IMR-90 (cell line): ENCODE measurements around the gene NEAT1. TPM values are rescaled to one million over a fixed set of nuclear protein-coding genes. Genes with fewer than 3 reads are reported as not detected.

Experiments used
- ATAC-seq: fragments of 200-7000 bp; cut with Tn5 transposase; 2 replicates; pipeline ENCODE4 v1.9.1; 2020; ENCODE audit warnings: low read depth, mild to moderate bottlenecking, moderate library complexity
- BruUV-seq: library from RNA; stranded (reverse); fragments of 400-500 nt; replicated peaks from 2 replicates; lab custom pipeline; 2021; lab: Mats Ljungman, UMichigan
- CTCF ChIA-PET: fragments of 300-600 bp; formaldehyde crosslinking; extraction: SDS; loops from one replicate; lab custom pipeline; 2021; ENCODE audit warnings: antibody characterized with exemption; lab: Yijun Ruan, JAX
- POLR2A ChIA-PET: fragments of 300-600 bp; sonication (Branson Sonifier 250); formaldehyde crosslinking; loops from one replicate; lab custom pipeline; 2022; ENCODE audit warnings: antibody characterized with exemption; ENCODE audit not compliant: unreplicated experiment; lab: Charles Lee
- DNase-seq: peaks from one replicate; pipeline ENCODE4 v3.0.0; 2013
- H2AFZ ChIP-seq: replicated peaks from 2 replicates; pipeline ENCODE3; 2013; ENCODE audit warnings: low read length, mild to moderate bottlenecking; ENCODE audit not compliant: poor library complexity
- H2AK5ac ChIP-seq: 2 replicates; pipeline ENCODE4 v1.6.1; 2013; ENCODE audit warnings: low read depth, low read length, inconsistent platforms
- H2AK9ac ChIP-seq: replicated peaks from 2 replicates; pipeline ENCODE3; 2013; ENCODE audit warnings: mild to moderate bottlenecking, low read depth, low read length, moderate library complexity; ENCODE audit not compliant: poor library complexity
- H2BK120ac ChIP-seq: 2 replicates; pipeline ENCODE4 v1.6.1; 2013; ENCODE audit warnings: low read depth, low read length, inconsistent platforms
- H2BK15ac ChIP-seq: 3 replicates; pipeline ENCODE4 v1.6.1; 2013; ENCODE audit warnings: low read depth, low read length, inconsistent platforms
- H2BK20ac ChIP-seq: 2 replicates; pipeline ENCODE4 v1.6.1; 2013; ENCODE audit warnings: low read depth, mild to moderate bottlenecking, inconsistent platforms, low read length, moderate library complexity
- H2BK5ac ChIP-seq: 2 replicates; pipeline ENCODE4 v1.6.1; 2013; ENCODE audit warnings: mild to moderate bottlenecking, low read depth, low read length, inconsistent platforms; ENCODE audit not compliant: poor library complexity, severe bottlenecking
- H3K14ac ChIP-seq: replicated peaks from 2 replicates; pipeline ENCODE4 v1.6.1; 2013; ENCODE audit warnings: low read depth, low read length, inconsistent platforms
- H3K18ac ChIP-seq: 2 replicates; pipeline ENCODE4 v1.6.1; 2013; ENCODE audit warnings: low read depth, low read length, control low read depth
- H3K23ac ChIP-seq: 2 replicates; pipeline ENCODE4 v1.6.1; 2013; ENCODE audit warnings: low read depth, low read length, inconsistent platforms
- H3K27ac ChIP-seq: 2 replicates; pipeline ENCODE4 v1.5.1; 2013; ENCODE audit warnings: mild to moderate bottlenecking, control low read depth, low read length; ENCODE audit not compliant: insufficient read depth
- H3K27me3 ChIP-seq: 2 replicates; pipeline ENCODE4 v1.6.1; 2013; ENCODE audit warnings: low read length; ENCODE audit not compliant: control insufficient read depth, insufficient read depth
- H3K36me3 ChIP-seq: 2 replicates; pipeline ENCODE4 v1.6.1; 2013; ENCODE audit warnings: low read length, mixed read lengths; ENCODE audit not compliant: control insufficient read depth, insufficient read depth
- H3K4ac ChIP-seq: 2 replicates; pipeline ENCODE4 v1.6.1; 2013; ENCODE audit warnings: low read depth, low read length, inconsistent platforms
- H3K4me1 ChIP-seq: 2 replicates; pipeline ENCODE4 v1.6.1; 2013; ENCODE audit warnings: low read length, mixed read lengths; ENCODE audit not compliant: control insufficient read depth, insufficient read depth
- H3K4me2 ChIP-seq: 2 replicates; pipeline ENCODE4 v1.6.1; 2013; ENCODE audit warnings: low read depth, mild to moderate bottlenecking, control low read depth, low read length, moderate library complexity
- H3K4me3 ChIP-seq: 2 replicates; pipeline ENCODE4 v1.5.1; 2013; ENCODE audit warnings: low read depth, mild to moderate bottlenecking, control low read depth, low read length, moderate library complexity; ENCODE audit not compliant: insufficient read depth
- H3K56ac ChIP-seq: 2 replicates; pipeline ENCODE4 v1.6.1; 2013; ENCODE audit warnings: low read length, inconsistent platforms; ENCODE audit not compliant: insufficient read depth; ENCODE audit errors: extremely low read depth
- H3K79me1 ChIP-seq, 2 experiments: 2 replicates each; pipeline ENCODE4 v1.6.1; 2013; ENCODE audit warnings: low read length in 2 of 2, inconsistent platforms in 1 of 2, low read depth in 1 of 2
- H3K9ac ChIP-seq: 2 replicates; pipeline ENCODE4 v1.6.1; 2013; ENCODE audit warnings: low read depth, low read length, control low read depth
- H3K9me1 ChIP-seq: 2 replicates; pipeline ENCODE4 v1.6.1; 2013; ENCODE audit warnings: low read length, inconsistent platforms; ENCODE audit not compliant: insufficient read depth
- H3K9me3 ChIP-seq: 2 replicates; pipeline ENCODE4 v1.6.1; 2013; ENCODE audit warnings: low read length; ENCODE audit not compliant: control insufficient read depth, insufficient read depth
- H4K20me1 ChIP-seq: 2 replicates; pipeline ENCODE4 v1.6.1; 2013; ENCODE audit warnings: low read length, inconsistent platforms; ENCODE audit not compliant: insufficient read depth
- H4K5ac ChIP-seq: 2 replicates; pipeline ENCODE4 v1.6.1; 2013; ENCODE audit warnings: mild to moderate bottlenecking, low read depth, low read length, control low read depth
- H4K8ac ChIP-seq, 2 experiments: 2 replicates each; pipeline ENCODE4 v1.6.1; 2013; ENCODE audit warnings: low read depth in 2 of 2, low read length in 2 of 2, control low read depth in 1 of 2, inconsistent platforms in 1 of 2
- H4K91ac ChIP-seq: 2 replicates; pipeline ENCODE4 v1.6.1; 2013; ENCODE audit warnings: low read depth, low read length, inconsistent platforms; ENCODE audit not compliant: insufficient read depth
- BHLHE40 ChIP-seq: fragments of 150-350 bp; IDR thresholded peaks from 2 replicates; pipeline ENCODE4 v1.6.1; 2016; ENCODE audit warnings: mild to moderate bottlenecking, low read depth, low read length
- CHD1 ChIP-seq: IDR thresholded peaks from 2 replicates; pipeline ENCODE4 v1.6.1; 2012; ENCODE audit warnings: low read depth, low read length, improper control_type of control experiment
- FOS ChIP-seq: fragments of 150-350 bp; IDR thresholded peaks from 2 replicates; pipeline ENCODE4 v1.6.1; 2016; ENCODE audit warnings: low read depth, low read length
- MAFK ChIP-seq: IDR thresholded peaks from 2 replicates; pipeline ENCODE4 v1.6.1; 2012; ENCODE audit warnings: low read depth, low read length, improper control_type of control experiment
- MXI1 ChIP-seq: IDR thresholded peaks from 2 replicates; pipeline ENCODE4 v1.6.1; 2012; ENCODE audit warnings: low read depth, mild to moderate bottlenecking, low read length, moderate library complexity, borderline replicate concordance
- NFE2L2 ChIP-seq: fragments of 150-350 bp; IDR thresholded peaks from 2 replicates; pipeline ENCODE4 v1.6.1; 2016; ENCODE audit warnings: low read depth, mild to moderate bottlenecking, low read length
- POLR2A ChIP-seq: IDR thresholded peaks from 2 replicates; pipeline ENCODE4 v1.6.1; 2012; ENCODE audit warnings: mild to moderate bottlenecking, low read depth, low read length
- RAD21 ChIP-seq: IDR thresholded peaks from 2 replicates; pipeline ENCODE4 v1.6.1; 2012; ENCODE audit warnings: low read length, improper control_type of control experiment
- RFX5 ChIP-seq: IDR thresholded peaks from 2 replicates; pipeline ENCODE4 v1.8.0; 2012; ENCODE audit warnings: low read depth, mild to moderate bottlenecking, low read length, moderate library complexity
- WGBS, 2 experiments: methylation state at CpG; one replicate each; pipeline versions ENCODE4 v1.1.5 to v1.1.7; 2013; ENCODE audit warnings: missing lambda C conversion rate in 2 of 2; ENCODE audit not compliant: insufficient read length in 1 of 2; ENCODE audit errors: extremely low coverage in 2 of 2; 5-methylcytosine and 5-hydroxymethylcytosine counted together
- dilution Hi-C: fragments of 300-500 bp; cut with HindIII; formaldehyde crosslinking; loops from one replicate; pipeline ENCODE4 v1.14.3; 2018; ENCODE audit warnings: low sequenced_read_pairs; ENCODE audit not compliant: unreplicated experiment
- in situ Hi-C: fragments of 300-500 bp; cut with MboI; formaldehyde crosslinking; loops from 3 replicates; pipeline ENCODE4 v1.14.3; 2019; ENCODE audit warnings: low sequenced_read_pairs, inconsistent platforms, mixed read lengths
- intact Hi-C: fragments of 100-400 bp; cut with micrococcal nuclease; formaldehyde crosslinking; loops from 2 replicates; pipeline ENCODE4 v1.10.0; 2022
- polyA plus RNA-seq, 3 experiments: library from polyadenylated mRNA; depleted of rRNA; stranded (reverse); fragments of >200 nt; gene quantifications; 2 replicates each; pipeline ENCODE4 v1.2.3, GENCODE V29; 2012; ENCODE audit warnings: low replicate concordance in 1 of 3
- total RNA-seq: library from RNA; depleted of rRNA; stranded (reverse); fragments of >200 nt; gene quantifications from 2 replicates; pipeline ENCODE4 v1.2.3, GENCODE V29; 2012
- TF ChIP-seq, protein P1 (sequence below): fragments of 150-350 bp; IDR thresholded peaks from 2 replicates; pipeline ENCODE4 v1.6.1; 2016; ENCODE audit warnings: low read depth, mild to moderate bottlenecking, low read length, moderate library complexity, borderline replicate concordance
- TF ChIP-seq, protein P2 (sequence below): conservative IDR thresholded peaks from 2 replicates; pipeline ENCODE4 v1.5.1; 2012; ENCODE audit warnings: mild to moderate bottlenecking, low read depth, low read length, improper control_type of control experiment
- TF ChIP-seq, protein P3 (sequence below): fragments of 150-350 bp; IDR thresholded peaks from 2 replicates; pipeline ENCODE4 v1.6.1; 2017; ENCODE audit warnings: mild to moderate bottlenecking, antibody characterized with exemption, low read length, low read depth

Gene NEAT1
- total and polyA plus RNA-seq, 2 of the 4 experiments (the other 2 are of a cell fraction): 30.1 to 114 TPM

DNA sequence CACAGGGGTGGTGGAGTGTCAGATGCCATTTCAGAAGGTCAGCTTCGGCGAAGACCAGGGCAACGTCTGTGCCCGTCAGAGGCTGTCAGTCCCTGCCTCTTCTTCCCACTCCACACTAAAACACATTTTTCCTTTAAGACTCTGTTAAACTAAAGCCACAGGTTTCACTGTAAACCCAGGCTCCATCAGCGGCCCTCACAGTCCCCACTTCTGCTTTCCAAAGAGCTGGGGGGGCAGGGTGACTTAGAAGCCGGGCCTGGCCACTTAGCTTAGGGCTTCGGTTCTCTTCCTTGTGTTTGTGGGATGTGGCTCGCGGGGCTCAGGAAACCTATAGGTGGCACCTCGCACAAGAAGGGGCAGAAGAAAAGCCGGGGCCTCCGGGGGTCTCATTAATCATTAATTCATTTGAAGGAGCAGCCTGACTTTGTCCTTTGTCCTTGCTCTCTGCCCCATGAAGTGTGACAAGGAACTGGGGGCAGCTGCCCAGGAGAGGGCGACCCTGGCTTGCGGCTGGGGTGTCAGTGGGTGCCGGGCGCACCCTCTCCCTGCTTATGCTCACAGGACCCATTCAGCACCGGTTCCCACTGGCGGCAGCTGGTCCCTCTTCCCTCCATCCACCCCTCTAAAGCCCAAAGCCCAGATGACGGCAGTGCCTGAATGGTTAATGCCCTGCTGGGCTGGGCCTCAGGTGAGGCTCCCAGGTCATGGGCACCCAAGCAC, 44.2 kb upstream of the NEAT1 start:
- H3K27ac ChIP-seq: no peak overlapping the region
- no peak overlapping the region for H3K56ac ChIP-seq
- peaks cover 6% of the 10 kb centered on the region for H4K20me1 ChIP-seq
- ChIA-PET POLR2A (no interaction called here), CTCF (interaction anchor here (0.5 kb wide), 1 partner anchor 82 kb away, joined by 3 read pairs; no protein-coding TSS in a partner anchor)
- H3K36me3 ChIP-seq: no peaks in the 10 kb centered on the region
- ATAC-seq (no peak), DNase-seq (no peak)
- no peak overlapping the region for H3K14ac ChIP-seq
- H4K91ac ChIP-seq: no peak overlapping the region
- peaks cover 4 to 30% of the 10 kb centered on the region in 2 experiments; a peak in 2 of 4 replicates for H3K79me1 ChIP-seq
- no peak overlapping the region for H3K4me3 ChIP-seq
- dilution Hi-C loops: no loop called here
- intact Hi-C loops: no loop called here
- H3K4me2 ChIP-seq: no peak overlapping the region
- H3K18ac ChIP-seq: no peak overlapping the region
- WGBS, 2 experiments: no CpG with 5 or more reads among the region's 19 CpGs
- no peak overlapping the region for H2BK15ac ChIP-seq
- H4K5ac ChIP-seq: no peak overlapping the region
- H2BK20ac ChIP-seq: no peak overlapping the region
- no peak overlapping the region for H2AFZ ChIP-seq
- no peaks in the 10 kb centered on the region for H3K9me3 ChIP-seq
- TF ChIP-seq RAD21 (peak; percentile 4; the same call in 1 of the 2 replicates), BHLHE40 (no peak), MAFK (no peak), NFE2L2 (no peak), FOS (no peak), POLR2A (no peak), MXI1 (no peak), RFX5 (no peak), CHD1 (no peak)
- TF ChIP-seq, protein P1, sequence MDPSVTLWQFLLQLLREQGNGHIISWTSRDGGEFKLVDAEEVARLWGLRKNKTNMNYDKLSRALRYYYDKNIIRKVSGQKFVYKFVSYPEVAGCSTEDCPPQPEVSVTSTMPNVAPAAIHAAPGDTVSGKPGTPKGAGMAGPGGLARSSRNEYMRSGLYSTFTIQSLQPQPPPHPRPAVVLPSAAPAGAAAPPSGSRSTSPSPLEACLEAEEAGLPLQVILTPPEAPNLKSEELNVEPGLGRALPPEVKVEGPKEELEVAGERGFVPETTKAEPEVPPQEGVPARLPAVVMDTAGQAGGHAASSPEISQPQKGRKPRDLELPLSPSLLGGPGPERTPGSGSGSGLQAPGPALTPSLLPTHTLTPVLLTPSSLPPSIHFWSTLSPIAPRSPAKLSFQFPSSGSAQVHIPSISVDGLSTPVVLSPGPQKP: no peak
- TF ChIP-seq, protein P2, sequence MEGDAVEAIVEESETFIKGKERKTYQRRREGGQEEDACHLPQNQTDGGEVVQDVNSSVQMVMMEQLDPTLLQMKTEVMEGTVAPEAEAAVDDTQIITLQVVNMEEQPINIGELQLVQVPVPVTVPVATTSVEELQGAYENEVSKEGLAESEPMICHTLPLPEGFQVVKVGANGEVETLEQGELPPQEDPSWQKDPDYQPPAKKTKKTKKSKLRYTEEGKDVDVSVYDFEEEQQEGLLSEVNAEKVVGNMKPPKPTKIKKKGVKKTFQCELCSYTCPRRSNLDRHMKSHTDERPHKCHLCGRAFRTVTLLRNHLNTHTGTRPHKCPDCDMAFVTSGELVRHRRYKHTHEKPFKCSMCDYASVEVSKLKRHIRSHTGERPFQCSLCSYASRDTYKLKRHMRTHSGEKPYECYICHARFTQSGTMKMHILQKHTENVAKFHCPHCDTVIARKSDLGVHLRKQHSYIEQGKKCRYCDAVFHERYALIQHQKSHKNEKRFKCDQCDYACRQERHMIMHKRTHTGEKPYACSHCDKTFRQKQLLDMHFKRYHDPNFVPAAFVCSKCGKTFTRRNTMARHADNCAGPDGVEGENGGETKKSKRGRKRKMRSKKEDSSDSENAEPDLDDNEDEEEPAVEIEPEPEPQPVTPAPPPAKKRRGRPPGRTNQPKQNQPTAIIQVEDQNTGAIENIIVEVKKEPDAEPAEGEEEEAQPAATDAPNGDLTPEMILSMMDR: 0 out of 2 replicates have a peak, but pooled peaks have one; percentile 12
- TF ChIP-seq, protein P3, sequence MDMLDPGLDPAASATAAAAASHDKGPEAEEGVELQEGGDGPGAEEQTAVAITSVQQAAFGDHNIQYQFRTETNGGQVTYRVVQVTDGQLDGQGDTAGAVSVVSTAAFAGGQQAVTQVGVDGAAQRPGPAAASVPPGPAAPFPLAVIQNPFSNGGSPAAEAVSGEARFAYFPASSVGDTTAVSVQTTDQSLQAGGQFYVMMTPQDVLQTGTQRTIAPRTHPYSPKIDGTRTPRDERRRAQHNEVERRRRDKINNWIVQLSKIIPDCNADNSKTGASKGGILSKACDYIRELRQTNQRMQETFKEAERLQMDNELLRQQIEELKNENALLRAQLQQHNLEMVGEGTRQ: no peak
- H4K8ac ChIP-seq: no peak overlapping the region
- BruUV-seq: no TSS peak
- H3K4ac ChIP-seq: no peak overlapping the region; the same call in 1 of the 2 replicates
- no peak overlapping the region for H2AK9ac ChIP-seq
- H3K4me1 ChIP-seq: peaks cover 11% of the 10 kb centered on the region
- H3K23ac ChIP-seq: no peak overlapping the region; the same call in 1 of the 2 replicates
- in situ Hi-C loops: no loop called here
- H2BK120ac ChIP-seq: no peak overlapping the region
- peaks cover 13% of the 10 kb centered on the region; the same call in 1 of the 2 replicates for H3K9me1 ChIP-seq
- no peak overlapping the region for H3K9ac ChIP-seq
- no peak overlapping the region for H2BK5ac ChIP-seq
- H2AK5ac ChIP-seq: peak overlapping the region; percentile 3; the same call in 1 of the 2 replicates
- H3K27me3 ChIP-seq: no peaks in the 10 kb centered on the region
